Osteoblast (primary cell): ENCODE measurements around the gene SLC25A47. TPM values are rescaled to one million over a fixed set of nuclear protein-coding genes. Genes with fewer than 3 reads are reported as not detected.

Experiments used
- DNase-seq: peaks from one replicate; pipeline ENCODE4 v3.0.0; 2011; ENCODE audit warnings: low spot score, mixed read lengths; ENCODE audit not compliant: insufficient read length; ENCODE audit errors: missing footprints
- H2AFZ ChIP-seq: 2 replicates; pipeline ENCODE4 v1.6.0; 2011; ENCODE audit warnings: mild to moderate bottlenecking, low read length
- H3K27ac ChIP-seq: 2 replicates; pipeline ENCODE4 v1.5.1; 2011; ENCODE audit warnings: mild to moderate bottlenecking, low read depth, low read length, moderate library complexity
- H3K27me3 ChIP-seq: 2 replicates; pipeline ENCODE4 v1.6.0; 2012; ENCODE audit warnings: mild to moderate bottlenecking, control low read depth, inconsistent platforms, low read length, moderate library complexity; ENCODE audit not compliant: insufficient read depth
- H3K36me3 ChIP-seq: 2 replicates; pipeline ENCODE4 v1.5.1; 2011; ENCODE audit warnings: mild to moderate bottlenecking, low read length, control low read depth, moderate library complexity; ENCODE audit not compliant: insufficient read depth
- H3K4me1 ChIP-seq: 2 replicates; pipeline ENCODE4 v1.5.1; 2011; ENCODE audit warnings: mild to moderate bottlenecking, low read length, control low read depth, moderate library complexity; ENCODE audit not compliant: insufficient read depth
- H3K4me2 ChIP-seq: 2 replicates; pipeline ENCODE4 v1.6.0; 2011; ENCODE audit warnings: mild to moderate bottlenecking, low read length; ENCODE audit not compliant: insufficient read depth
- H3K4me3 ChIP-seq: fragments of 200-600 bp; sonication (generic); 3 replicates; pipeline ENCODE4 v1.5.1; 2012; ENCODE audit warnings: mild to moderate bottlenecking, low read length, inconsistent platforms; ENCODE audit not compliant: insufficient read depth
- H3K79me2 ChIP-seq: 2 replicates; pipeline ENCODE4 v1.6.0; 2012; ENCODE audit warnings: mild to moderate bottlenecking, low read length, control low read depth, inconsistent platforms; ENCODE audit not compliant: insufficient read depth
- H3K9me3 ChIP-seq: 2 replicates; pipeline ENCODE4 v1.5.1; 2011; ENCODE audit warnings: low read depth, low read length, control low read depth
- H4K20me1 ChIP-seq: 2 replicates; pipeline ENCODE4 v1.6.0; 2012; ENCODE audit warnings: mild to moderate bottlenecking, low read length, control low read depth; ENCODE audit not compliant: insufficient read depth
- CTCF ChIP-seq: IDR thresholded peaks from 2 replicates; pipeline ENCODE4 v1.5.1; 2011; ENCODE audit warnings: mild to moderate bottlenecking, low read depth, low read length, moderate library complexity; ENCODE audit errors: extremely low read depth
- total RNA-seq: library from RNA; depleted of rRNA; stranded (reverse); fragments of >200 nt; gene quantifications from 2 replicates; pipeline ENCODE4 v1.2.3, GENCODE V29; 2012

SLC25A47 gene
- total RNA-seq, 1 donor, result not detected

GRCh38 chr14:100321473-100322137 is 1.5 kb upstream of the SLC25A47 start:
- Histone ChIP-seq H4K20me1 (no peaks in the 10 kb centered on the region), H3K79me2 (no peaks in the 10 kb centered on the region), H3K4me3 (no peak overlapping the region), H3K9me3 (no peaks in the 10 kb centered on the region), H3K4me1 (no peaks in the 10 kb centered on the region), H2AFZ (no peak overlapping the region), H3K27me3 (no peaks in the 10 kb centered on the region), H3K36me3 (no peaks in the 10 kb centered on the region), H3K4me2 (no peak overlapping the region), H3K27ac (no peak overlapping the region)
- no peak for DNase-seq
- TF ChIP-seq CTCF, result no peak

- TF ChIP-seq CTCF, result no peak
- no peak for DNase-seq
- Histone ChIP-seq H3K4me2 (no peak overlapping the region), H3K4me3 (no peak overlapping the region), H3K36me3 (no peaks in the 10 kb centered on the region), H3K9me3 (no peaks in the 10 kb centered on the region), H4K20me1 (no peaks in the 10 kb centered on the region), H3K4me1 (no peaks in the 10 kb centered on the region), H3K79me2 (no peaks in the 10 kb centered on the region), H3K27me3 (no peaks in the 10 kb centered on the region), H3K27ac (no peak overlapping the region), H2AFZ (no peak overlapping the region)
These were observed 791 bp upstream of the SLC25A47 start for GRCh38 chr14:100322138-100322957.

- DNase-seq, result no peak
- Histone ChIP-seq H2AFZ (no peak overlapping the region), H3K27me3 (no peaks in the 10 kb centered on the region), H3K36me3 (no peaks in the 10 kb centered on the region), H3K9me3 (no peaks in the 10 kb centered on the region), H3K4me1 (no peaks in the 10 kb centered on the region), H3K79me2 (no peaks in the 10 kb centered on the region), H3K4me3 (no peak overlapping the region), H3K27ac (no peak overlapping the region), H4K20me1 (no peaks in the 10 kb centered on the region), H3K4me2 (no peak overlapping the region)
- no peak for TF ChIP-seq CTCF
These were observed 786 bp downstream of the SLC25A47 start for GRCh38 chr14:100323942-100324307.

GRCh38 chr14:100325231-100325632 is 2.1 kb downstream of the SLC25A47 start:
- H3K4me2 ChIP-seq, result no peak overlapping the region
- H3K27me3 ChIP-seq, result no peaks in the 10 kb centered on the region
- no peaks in the 10 kb centered on the region for H3K4me1 ChIP-seq
- no peak for DNase-seq
- no peaks in the 10 kb centered on the region for H4K20me1 ChIP-seq
- no peak for TF ChIP-seq CTCF
- H3K9me3 ChIP-seq, result no peaks in the 10 kb centered on the region
- no peaks in the 10 kb centered on the region for H3K79me2 ChIP-seq
- no peaks in the 10 kb centered on the region for H3K36me3 ChIP-seq
- H3K4me3 ChIP-seq, result no peak overlapping the region
- H3K27ac ChIP-seq, result no peak overlapping the region
- H2AFZ ChIP-seq, result no peak overlapping the region
